Testis (tissue), 2 donors: ENCODE results near the gene CAPN5.

Experiments used
- CTCF ChIP-seq, 3 experiments: fragments of 450-650 bp in 2 of 3; fragments of 200-600 bp in 1 of 3; sonication (generic) in 1 of 3; IDR thresholded peaks; one replicate each; pipeline ENCODE4 v1.5.1; 2016 to 2019; ENCODE audit warnings: antibody characterized with exemption in 3 of 3, mild to moderate bottlenecking in 2 of 3, moderate library complexity in 1 of 3
- POLR2A ChIP-seq: fragments of 450-650 bp; IDR thresholded peaks from one replicate; pipeline ENCODE4 v1.6.1; 2017; ENCODE audit warnings: antibody characterized with exemption, mild to moderate bottlenecking, moderate library complexity

GRCh38 chr11:77163271-77163670 lies 96.5 kb downstream of the CAPN5 start:
- TF ChIP-seq POLR2A (no peak), CTCF (IDR thresholded peaks at IDR 0.05) (no peak)
